ENCODE data around the gene ZBTB37.
"Not testable (repeated sequence)": the region's sequence is repeated elsewhere in the genome, so short reads cannot be mapped to it uniquely, and the experiment has no call there.

The ZBTB37 gene

GRCh38 chr1:173913111-173913510, 44.9 kb downstream of the ZBTB37 start:
- no peak for DNase-seq (ENCODE audit: low read depth in 2 of 2)

GRCh38 chr1:173914366-173914871, 46.2 kb downstream of the ZBTB37 start:
- DNase-seq (ENCODE audit: low read depth in 2 of 2): no peak

- no peak for DNase-seq (ENCODE audit: low read depth in 2 of 2)
Measured at GRCh38 chr1:173915596-173915995, 47.4 kb downstream of the ZBTB37 start.

GRCh38 chr1:173916667-173917066, 48.5 kb downstream of the ZBTB37 start:
- no peak for DNase-seq (ENCODE audit: low read depth in 2 of 2)

DNA sequence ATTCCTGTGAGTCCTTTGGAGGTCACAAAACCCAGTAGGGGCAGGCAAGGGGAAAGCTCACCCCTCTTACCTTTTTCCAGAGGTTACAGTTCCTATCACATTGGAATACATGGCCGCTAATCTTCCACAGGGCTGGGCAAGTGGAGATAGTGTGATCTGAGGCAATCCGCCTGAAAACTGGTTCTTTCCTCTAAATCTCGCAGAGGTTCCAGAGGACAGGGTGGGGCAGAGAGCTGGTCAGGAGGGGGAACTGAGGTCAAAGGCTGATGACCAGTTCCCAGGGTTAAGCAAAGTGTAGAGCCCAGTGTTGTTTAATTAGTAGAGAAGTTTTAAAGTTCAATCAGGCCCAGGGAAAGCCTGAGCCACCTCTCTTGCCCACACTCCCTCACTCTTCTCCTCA, 49.0 kb downstream of the ZBTB37 start, which contains the start of gene SERPINC1:
Gene SERPINC1, minus strand, starts transcription at position 179 of the 400 bp plus-strand sequence. Its CDS starts 68 bp downstream, at position 111.
- DNase-seq (ENCODE audit: low read depth in 2 of 2): no peak

- no peak for DNase-seq (ENCODE audit: low read depth in 2 of 2)
Measured at GRCh38 chr1:173917635-173918493, 49.7 kb downstream of the ZBTB37 start.

DNA sequence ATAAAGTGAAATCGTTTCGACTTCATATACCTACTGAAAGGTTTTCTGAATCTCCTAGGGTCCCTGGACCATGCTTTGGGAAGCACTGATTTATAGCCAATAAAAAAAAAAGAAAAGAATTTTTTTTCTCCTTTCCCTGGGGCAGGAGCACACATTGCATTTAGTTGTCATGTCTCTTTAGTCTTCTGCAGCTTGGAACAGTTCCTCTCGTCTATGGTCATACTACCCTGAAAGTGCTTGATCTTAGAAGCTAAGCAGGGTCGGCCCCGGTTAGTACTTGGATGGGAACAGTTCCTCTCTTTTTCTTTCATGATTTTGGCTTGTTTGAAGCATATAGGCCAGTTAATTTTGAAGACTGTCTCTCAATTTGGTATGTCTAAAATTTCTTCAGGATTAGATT, 52.7 kb downstream of the ZBTB37 start:
- no peak for DNase-seq (ENCODE audit: low read depth in 2 of 2)

DNA sequence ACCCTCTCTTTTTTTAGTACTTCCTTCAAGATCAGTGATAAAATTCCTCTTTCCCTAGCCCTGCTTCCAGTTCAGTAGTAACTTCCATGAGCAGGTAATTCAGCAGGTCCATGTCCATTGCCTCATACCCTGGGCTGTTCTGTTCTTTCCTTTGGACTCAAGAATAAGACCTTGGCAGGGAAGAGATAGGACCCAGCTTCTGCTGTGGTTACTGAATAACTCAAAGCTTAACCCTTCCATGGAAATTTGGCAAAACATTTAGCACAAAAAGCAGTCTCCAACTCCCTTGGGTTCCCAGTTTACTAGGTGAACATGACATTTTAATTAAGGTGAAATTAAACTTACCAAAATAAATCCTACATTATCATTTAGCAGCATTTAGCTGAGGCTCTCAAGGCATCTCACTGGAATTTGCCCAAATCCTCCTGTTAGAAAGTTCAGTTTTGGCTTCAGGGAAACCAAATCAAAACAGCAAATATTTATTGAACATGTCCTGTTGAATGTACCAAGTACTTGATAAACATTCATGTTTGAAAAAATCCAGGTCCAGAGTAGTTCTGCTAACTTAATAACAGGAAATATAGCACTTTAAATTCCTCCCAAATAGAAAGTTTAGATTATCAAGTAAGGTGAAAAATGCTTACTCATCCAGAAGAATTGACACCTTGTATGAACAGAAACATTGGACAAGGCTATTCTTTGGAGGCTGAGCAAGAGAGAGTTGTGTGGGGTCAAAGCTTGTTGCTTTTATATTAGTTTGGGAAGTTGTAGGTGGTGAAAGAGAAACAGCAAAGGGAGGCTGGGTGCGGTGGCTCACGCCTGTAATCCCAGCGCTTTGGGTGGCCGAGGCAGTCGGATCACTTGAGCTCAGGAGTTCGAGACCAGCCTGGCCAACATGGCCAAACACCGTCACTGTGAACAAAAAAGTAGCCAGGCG, 57.4 kb downstream of the ZBTB37 start:
- no peak for DNase-seq (ENCODE audit: low read depth in 2 of 2)

GRCh38 chr1:173930541-173930940, 62.4 kb downstream of the ZBTB37 start:
- DNase-seq (ENCODE audit: low read depth in 2 of 2): not testable (repeated sequence)

GRCh38 chr1:173934440-173934839, 66.3 kb downstream of the ZBTB37 start:
- DNase-seq (ENCODE audit: low read depth in 2 of 2): no peak

DNA sequence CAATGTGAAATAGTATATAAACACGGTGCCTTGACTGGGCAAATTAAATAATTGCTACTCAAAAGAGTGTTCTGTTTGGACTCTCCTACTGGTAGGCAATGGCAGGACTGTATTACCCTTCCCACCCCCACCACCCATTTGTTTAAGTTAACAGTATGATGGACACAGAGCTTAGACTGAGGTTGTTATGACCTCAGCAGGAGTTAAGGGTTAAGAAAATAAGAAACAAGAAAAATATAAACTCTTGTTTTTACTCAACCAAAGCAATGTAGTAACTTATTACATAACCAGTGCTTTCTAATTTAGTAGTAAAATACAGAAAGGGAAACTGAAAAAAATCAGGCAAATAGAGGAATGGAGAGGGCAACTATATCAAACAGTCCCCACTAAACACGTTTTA, 68.9 kb downstream of the ZBTB37 start:
- no peak for DNase-seq (ENCODE audit: low read depth in 2 of 2)

GRCh38 chr1:173946380-173946921, 78.3 kb downstream of the ZBTB37 start:
- no peak for DNase-seq (ENCODE audit: low read depth in 2 of 2)

- DNase-seq (ENCODE audit: low read depth in 2 of 2): no peak
Measured at GRCh38 chr1:173948594-173948993, 80.4 kb downstream of the ZBTB37 start.

Data from stimulated activated CD4-positive, alpha-beta T cell treated with anti-CD3 and anti-CD28 coated beads, Interleukin-15, amount 100 ng/mL, for 48 hours (primary cell).